ENCODE data around the gene DDX49.

DNA sequence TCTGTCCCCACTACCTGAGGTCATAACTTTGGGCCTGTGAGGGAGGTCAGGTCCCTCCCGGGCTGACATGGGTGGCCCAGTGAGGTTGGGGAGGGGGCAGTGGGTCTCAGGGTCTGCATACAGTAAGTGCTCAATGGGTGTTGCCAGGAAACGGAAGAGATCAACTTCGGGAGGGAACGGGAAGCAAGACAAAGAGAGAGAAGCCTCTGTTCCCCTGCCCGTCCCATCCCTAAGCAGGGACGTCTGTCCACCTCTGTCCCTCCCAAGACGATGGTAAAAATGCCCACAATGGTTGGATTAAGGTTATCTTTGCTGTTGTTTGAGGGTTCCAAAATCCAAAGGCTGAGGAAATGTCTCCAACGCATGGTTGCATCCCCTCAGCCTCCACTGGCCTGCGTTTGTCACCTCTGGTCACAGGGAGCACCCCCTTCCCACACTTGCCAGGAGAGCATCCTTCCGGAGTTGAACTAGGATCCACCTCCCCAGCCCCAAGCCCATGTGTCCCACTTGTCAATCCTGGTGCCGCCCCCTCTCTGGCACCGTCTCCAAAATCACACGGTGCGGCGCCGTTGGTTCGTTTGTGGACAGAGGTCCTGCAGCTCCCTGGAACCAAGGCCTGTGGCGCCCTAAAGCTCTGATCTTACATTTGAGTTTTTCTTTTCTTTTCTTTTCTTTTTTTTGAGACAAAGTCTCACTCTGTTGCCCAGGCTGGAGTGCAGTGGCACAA, 22.3 kb downstream of the DDX49 start:
- TF ChIP-seq POLR2A (IDR thresholded peaks at IDR 0.05; ENCODE audit: low read depth, low read length) (no peak), TAF1 (IDR thresholded peaks at IDR 0.05; ENCODE audit: low read depth, low read length) (no peak), POLR2AphosphoS5 (IDR thresholded peaks at IDR 0.05; ENCODE audit: low read depth, low read length) (no peak), POU2F2 (IDR thresholded peaks at IDR 0.05; ENCODE audit: low read depth, low read length) (no peak)
